Vagina (tissue), 2 donors: ENCODE results near the gene RAD50. TPM values are rescaled to one million over a fixed set of nuclear protein-coding genes. Genes with fewer than 3 reads are reported as not detected.
"Not testable (repeated sequence)": the region's sequence is repeated elsewhere in the genome, so short reads cannot be mapped to it uniquely, and the experiment has no call there.

ENCODE experiments used
- DNase-seq, 2 donors: peaks; one replicate each; pipeline ENCODE4 v3.0.0-alpha.2; 2017; ENCODE audit errors: extremely low spot score in 2 of 2
- H3K27ac ChIP-seq: fragments of 200-600 bp; sonication (generic); one replicate; pipeline ENCODE4 v1.5.1; 2019
- H3K27me3 ChIP-seq: fragments of 200-600 bp; sonication (generic); one replicate; pipeline ENCODE4 v1.5.1; 2019
- H3K36me3 ChIP-seq, 2 donors: fragments of 200-600 bp; sonication (generic); one replicate each; pipeline ENCODE4 v1.5.1; 2017 to 2019
- H3K4me1 ChIP-seq: fragments of 200-600 bp; sonication (generic); one replicate; pipeline ENCODE4 v1.5.1; 2019
- H3K4me3 ChIP-seq, 2 donors: fragments of 200-600 bp; sonication (generic); 1 replicate in 1 of 2; 2 replicates in 1 of 2; pipeline ENCODE4 v1.5.1; 2016 to 2019
- H3K9me3 ChIP-seq: fragments of 200-600 bp; sonication (generic); one replicate; pipeline ENCODE4 v1.5.1; 2019
- POLR2A ChIP-seq, 2 donors: fragments of 450-650 bp; IDR thresholded peaks; one replicate each; pipeline ENCODE4 v1.6.1; 2017; ENCODE audit warnings: antibody characterized with exemption in 2 of 2, mild to moderate bottlenecking in 2 of 2, moderate library complexity in 2 of 2
- POLR2AphosphoS5 ChIP-seq, 2 donors: sonication (generic); formaldehyde crosslinking; IDR thresholded peaks; one replicate each; pipeline ENCODE4 v1.9.0; 2017; ENCODE audit warnings: antibody characterized with exemption in 2 of 2, mild to moderate bottlenecking in 2 of 2, low read depth in 1 of 2; ENCODE audit not compliant: insufficient read depth in 1 of 2
- intact Hi-C: fragments of 100-400 bp; cut with DNase I; formaldehyde crosslinking; loops from one replicate; pipeline ENCODE4 v1.15.1; 2023
- total RNA-seq: library from RNA; depleted of rRNA; stranded (reverse); fragments of >200 nt; gene quantifications from one replicate; pipeline ENCODE4 v1.2.3, GENCODE V29; 2016
- TF ChIP-seq, protein P1 (sequence below), 3 experiments: fragments of 450-650 bp in 2 of 3; fragments of 200-600 bp in 1 of 3; sonication (generic) in 1 of 3; IDR thresholded peaks; one replicate each; pipeline ENCODE4 v1.5.1; 2017 to 2019; ENCODE audit warnings: antibody characterized with exemption in 3 of 3, mild to moderate bottlenecking in 2 of 3, moderate library complexity in 2 of 3

RAD50 gene
- total RNA-seq, 1 donor from 2014 or later: 29.0 TPM

DNA sequence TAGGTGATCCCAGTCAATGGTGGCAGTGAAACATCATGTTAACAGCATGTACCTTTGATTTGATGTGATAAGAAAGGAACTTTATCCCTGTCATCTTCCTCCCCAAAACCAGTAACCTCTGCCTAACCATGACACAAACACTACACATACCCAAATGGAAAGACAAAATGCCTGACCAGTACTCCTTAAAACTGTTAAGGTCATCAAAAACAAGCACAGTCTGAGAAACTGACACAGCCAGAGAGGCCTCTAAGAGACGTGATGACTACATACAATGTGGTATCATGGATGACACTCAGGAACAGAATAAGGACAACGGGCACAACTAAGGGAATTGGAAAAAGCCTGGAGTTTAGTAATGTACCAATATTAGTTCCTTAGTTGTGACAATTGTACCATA lies 9.5 kb upstream of the RAD50 start:
- Histone ChIP-seq H3K27me3 (no peaks in the 10 kb centered on the region), H3K36me3 (no peaks in the 10 kb centered on the region), H3K4me3 (no peak overlapping the region), H3K9me3 (no peaks in the 10 kb centered on the region), H3K4me1 (no peaks in the 10 kb centered on the region), H3K27ac (no peak overlapping the region)
- no peak for DNase-seq
- intact Hi-C loops: no loop called here
- TF ChIP-seq POLR2AphosphoS5 (IDR thresholded peaks at IDR 0.05; ENCODE audit: insufficient read depth in 1 of 2, low read depth in 1 of 2): no peak
- TF ChIP-seq, protein P1, sequence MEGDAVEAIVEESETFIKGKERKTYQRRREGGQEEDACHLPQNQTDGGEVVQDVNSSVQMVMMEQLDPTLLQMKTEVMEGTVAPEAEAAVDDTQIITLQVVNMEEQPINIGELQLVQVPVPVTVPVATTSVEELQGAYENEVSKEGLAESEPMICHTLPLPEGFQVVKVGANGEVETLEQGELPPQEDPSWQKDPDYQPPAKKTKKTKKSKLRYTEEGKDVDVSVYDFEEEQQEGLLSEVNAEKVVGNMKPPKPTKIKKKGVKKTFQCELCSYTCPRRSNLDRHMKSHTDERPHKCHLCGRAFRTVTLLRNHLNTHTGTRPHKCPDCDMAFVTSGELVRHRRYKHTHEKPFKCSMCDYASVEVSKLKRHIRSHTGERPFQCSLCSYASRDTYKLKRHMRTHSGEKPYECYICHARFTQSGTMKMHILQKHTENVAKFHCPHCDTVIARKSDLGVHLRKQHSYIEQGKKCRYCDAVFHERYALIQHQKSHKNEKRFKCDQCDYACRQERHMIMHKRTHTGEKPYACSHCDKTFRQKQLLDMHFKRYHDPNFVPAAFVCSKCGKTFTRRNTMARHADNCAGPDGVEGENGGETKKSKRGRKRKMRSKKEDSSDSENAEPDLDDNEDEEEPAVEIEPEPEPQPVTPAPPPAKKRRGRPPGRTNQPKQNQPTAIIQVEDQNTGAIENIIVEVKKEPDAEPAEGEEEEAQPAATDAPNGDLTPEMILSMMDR (IDR thresholded peaks at IDR 0.05): no peak

DNA sequence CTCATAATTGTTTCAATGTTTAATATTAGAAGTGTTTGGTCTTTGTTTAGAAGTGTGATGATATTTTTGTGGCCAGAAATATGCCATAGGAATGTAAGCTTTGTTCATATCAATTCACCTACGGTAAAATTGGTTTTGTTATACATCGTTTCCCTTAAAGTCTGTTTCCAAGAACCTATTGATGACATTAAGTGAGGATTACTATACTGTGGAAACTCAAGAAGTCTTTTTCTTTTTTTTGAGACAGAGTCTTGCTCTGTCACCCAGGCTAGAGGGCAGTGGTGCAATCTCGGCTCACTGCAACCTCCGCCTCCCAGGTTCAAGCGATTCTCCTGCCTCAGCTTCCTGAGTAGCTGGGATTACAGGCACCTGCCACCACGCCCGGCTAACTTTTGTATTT lies 7.9 kb upstream of the RAD50 start:
- H3K4me3 ChIP-seq, intact Hi-C loops, H3K27ac ChIP-seq, H3K9me3 ChIP-seq, DNase-seq, H3K36me3 ChIP-seq, H3K27me3 ChIP-seq, H3K4me1 ChIP-seq: not testable (repeated sequence)

DNA sequence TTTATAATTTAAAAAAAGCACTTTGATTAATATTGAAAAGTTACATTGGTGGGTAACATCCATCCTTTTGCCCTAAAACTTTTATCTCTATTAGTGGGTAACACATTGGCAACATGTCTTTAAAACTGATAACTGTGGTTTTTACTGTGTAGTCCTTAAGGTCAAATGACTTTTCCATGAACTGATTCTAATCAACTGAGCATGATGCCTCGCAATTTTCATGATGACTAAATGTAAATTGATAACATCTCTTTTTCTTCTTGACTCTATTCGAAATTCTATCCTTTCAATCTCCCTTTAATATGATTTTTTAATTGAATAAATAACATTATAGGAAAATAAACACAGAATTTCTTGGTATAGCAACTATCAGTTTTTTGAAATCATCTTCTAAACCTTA lies 7.2 kb upstream of the RAD50 start:
- no peaks in the 10 kb centered on the region for H3K9me3 ChIP-seq
- no peak overlapping the region for H3K4me3 ChIP-seq
- no peak for TF ChIP-seq POLR2AphosphoS5 (IDR thresholded peaks at IDR 0.05; ENCODE audit: insufficient read depth in 1 of 2, low read depth in 1 of 2)
- TF ChIP-seq, protein P1 (IDR thresholded peaks at IDR 0.05): no peak
- no peak for TF ChIP-seq POLR2A (IDR thresholded peaks at IDR 0.05)
- no peak for DNase-seq
- no peaks in the 10 kb centered on the region for H3K27me3 ChIP-seq
- intact Hi-C loops: no loop called here
- H3K27ac ChIP-seq: no peak overlapping the region
- H3K36me3 ChIP-seq: no peaks in the 10 kb centered on the region
- H3K4me1 ChIP-seq: no peaks in the 10 kb centered on the region

DNA sequence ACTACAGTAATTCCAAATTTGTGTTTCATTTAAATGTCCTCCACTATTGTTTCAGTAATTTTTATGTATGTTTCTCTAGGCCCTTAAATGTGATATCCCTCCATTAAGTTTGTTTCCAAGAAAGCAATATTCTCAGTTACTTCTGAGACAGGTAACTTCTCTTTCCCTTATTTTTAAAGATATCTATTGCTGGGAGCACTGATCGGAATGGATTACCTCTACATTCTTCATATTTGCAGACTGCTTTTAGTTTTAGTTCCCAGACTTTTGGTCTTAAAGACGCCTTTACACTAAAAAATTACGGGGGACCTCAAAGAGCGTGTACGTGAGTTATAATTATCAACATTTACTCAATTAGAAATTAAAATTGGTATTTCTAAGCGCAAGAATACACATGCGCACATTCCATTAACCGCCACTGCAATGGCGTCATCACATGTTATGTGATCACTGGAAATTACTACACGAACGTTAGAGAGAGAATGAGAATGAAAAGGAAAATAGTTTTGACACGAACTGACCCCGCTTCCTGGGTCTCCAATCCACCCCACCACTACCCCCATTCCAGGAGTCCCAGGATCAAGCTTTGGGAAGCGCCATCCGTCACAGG lies 519 bp upstream of the RAD50 start:
- peaks cover 23% of the 10 kb centered on the region for H3K4me1 ChIP-seq
- no peak for TF ChIP-seq POLR2AphosphoS5 (IDR thresholded peaks at IDR 0.05; ENCODE audit: insufficient read depth in 1 of 2, low read depth in 1 of 2)
- TF ChIP-seq, protein P1 (IDR thresholded peaks at IDR 0.05): no peak
- TF ChIP-seq POLR2A (IDR thresholded peaks at IDR 0.05): no peak
- intact Hi-C loops: no loop called here

DNA sequence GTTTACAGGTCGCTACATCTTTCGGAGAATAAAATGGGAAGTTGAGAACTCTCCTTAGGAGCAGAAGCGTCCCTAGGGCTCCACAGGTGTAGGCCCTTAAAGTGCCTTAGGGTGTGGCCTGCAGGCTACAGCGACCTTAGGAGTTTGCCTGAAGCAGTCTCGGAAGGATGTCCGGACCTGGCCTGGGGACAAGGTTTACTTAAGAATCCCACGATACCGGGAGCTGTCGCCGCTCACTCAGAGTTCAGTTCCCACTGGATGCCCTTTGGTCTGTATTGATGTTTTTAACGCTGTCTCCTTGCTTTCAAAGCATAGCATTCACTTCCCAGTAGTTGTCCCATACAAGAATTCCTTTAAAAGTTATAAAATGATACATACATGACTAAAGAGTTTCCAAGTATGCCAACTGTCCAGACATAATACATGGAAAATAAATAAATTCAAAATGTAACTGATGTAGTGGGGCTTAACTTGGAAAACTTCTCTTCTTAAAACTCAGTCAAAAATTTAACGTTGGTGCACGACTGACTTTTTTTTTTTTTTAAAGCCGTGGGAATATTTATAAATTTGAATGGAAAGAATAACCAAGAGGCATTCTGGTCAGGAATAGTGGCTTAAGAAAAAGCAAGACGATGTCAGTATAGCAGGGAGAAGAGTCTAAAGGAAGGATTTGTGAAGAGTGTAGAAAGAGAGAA lies 848 bp downstream of the RAD50 start:
- DNase-seq: no peak
- Histone ChIP-seq H3K4me3 (peak overlapping the region; percentile 69 to 70), H3K27me3 (no peaks in the 10 kb centered on the region), H3K4me1 (peaks cover 23% of the 10 kb centered on the region), H3K9me3 (no peaks in the 10 kb centered on the region), H3K27ac (peak overlapping the region; percentile 83), H3K36me3 (peaks cover 0 to 5% of the 10 kb centered on the region in 2 donors)
- TF ChIP-seq POLR2A (IDR thresholded peaks at IDR 0.05) (no peak), POLR2AphosphoS5 (IDR thresholded peaks at IDR 0.05; ENCODE audit: insufficient read depth in 1 of 2, low read depth in 1 of 2) (no peak)
- TF ChIP-seq, protein P1 (IDR thresholded peaks at IDR 0.05): no peak
- intact Hi-C loops: no loop called here

More for the DNA sequence above, 519 bp upstream of the RAD50 start:
- no peaks in the 10 kb centered on the region for H3K27me3 ChIP-seq
- DNase-seq: no peak
- H3K27ac ChIP-seq: peak overlapping the region; percentile 83
- H3K9me3 ChIP-seq: no peaks in the 10 kb centered on the region
- peak overlapping the region; percentile 69 to 70 for H3K4me3 ChIP-seq
- H3K36me3 ChIP-seq: peaks cover 0 to 5% of the 10 kb centered on the region in 2 donors
